AG10803 (cell line): ENCODE results near the gene AKAP12.

Experiments
- DNase-seq: peaks from one replicate; pipeline ENCODE4 v3.0.0; 2010; ENCODE audit warnings: low read depth
- H3K4me3 ChIP-seq: 2 replicates; pipeline ENCODE4 v1.5.1; 2011; ENCODE audit warnings: mild to moderate bottlenecking, low read length, control low read depth
- TF ChIP-seq, protein P1 (sequence below): conservative IDR thresholded peaks from 2 replicates; pipeline ENCODE4 v1.5.1; 2011; ENCODE audit warnings: mild to moderate bottlenecking, low read length, control low read depth, inconsistent platforms

The AKAP12 gene

DNA sequence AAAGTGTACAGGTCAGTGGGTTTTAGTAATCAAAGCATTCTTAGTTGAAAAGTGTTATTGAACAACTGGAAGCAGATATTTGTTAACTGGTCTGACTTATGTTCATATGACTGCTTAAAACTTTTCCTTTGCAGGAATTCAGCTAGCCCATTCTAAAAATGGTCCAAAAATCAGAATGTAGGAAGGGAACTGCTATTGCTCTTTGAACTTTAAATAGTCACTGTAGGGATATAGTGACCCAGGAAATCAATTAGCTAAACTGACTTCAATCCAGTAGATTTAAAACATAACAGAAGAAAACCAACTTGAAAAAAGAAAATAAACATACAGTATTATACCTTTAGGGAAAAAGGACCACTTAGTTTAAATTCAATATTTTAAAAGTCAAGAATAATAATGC, 25.5 kb downstream of the AKAP12 start:
- no peak for DNase-seq
- H3K4me3 ChIP-seq = no peak overlapping the region
- TF ChIP-seq, protein P1, sequence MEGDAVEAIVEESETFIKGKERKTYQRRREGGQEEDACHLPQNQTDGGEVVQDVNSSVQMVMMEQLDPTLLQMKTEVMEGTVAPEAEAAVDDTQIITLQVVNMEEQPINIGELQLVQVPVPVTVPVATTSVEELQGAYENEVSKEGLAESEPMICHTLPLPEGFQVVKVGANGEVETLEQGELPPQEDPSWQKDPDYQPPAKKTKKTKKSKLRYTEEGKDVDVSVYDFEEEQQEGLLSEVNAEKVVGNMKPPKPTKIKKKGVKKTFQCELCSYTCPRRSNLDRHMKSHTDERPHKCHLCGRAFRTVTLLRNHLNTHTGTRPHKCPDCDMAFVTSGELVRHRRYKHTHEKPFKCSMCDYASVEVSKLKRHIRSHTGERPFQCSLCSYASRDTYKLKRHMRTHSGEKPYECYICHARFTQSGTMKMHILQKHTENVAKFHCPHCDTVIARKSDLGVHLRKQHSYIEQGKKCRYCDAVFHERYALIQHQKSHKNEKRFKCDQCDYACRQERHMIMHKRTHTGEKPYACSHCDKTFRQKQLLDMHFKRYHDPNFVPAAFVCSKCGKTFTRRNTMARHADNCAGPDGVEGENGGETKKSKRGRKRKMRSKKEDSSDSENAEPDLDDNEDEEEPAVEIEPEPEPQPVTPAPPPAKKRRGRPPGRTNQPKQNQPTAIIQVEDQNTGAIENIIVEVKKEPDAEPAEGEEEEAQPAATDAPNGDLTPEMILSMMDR = no peak

DNA sequence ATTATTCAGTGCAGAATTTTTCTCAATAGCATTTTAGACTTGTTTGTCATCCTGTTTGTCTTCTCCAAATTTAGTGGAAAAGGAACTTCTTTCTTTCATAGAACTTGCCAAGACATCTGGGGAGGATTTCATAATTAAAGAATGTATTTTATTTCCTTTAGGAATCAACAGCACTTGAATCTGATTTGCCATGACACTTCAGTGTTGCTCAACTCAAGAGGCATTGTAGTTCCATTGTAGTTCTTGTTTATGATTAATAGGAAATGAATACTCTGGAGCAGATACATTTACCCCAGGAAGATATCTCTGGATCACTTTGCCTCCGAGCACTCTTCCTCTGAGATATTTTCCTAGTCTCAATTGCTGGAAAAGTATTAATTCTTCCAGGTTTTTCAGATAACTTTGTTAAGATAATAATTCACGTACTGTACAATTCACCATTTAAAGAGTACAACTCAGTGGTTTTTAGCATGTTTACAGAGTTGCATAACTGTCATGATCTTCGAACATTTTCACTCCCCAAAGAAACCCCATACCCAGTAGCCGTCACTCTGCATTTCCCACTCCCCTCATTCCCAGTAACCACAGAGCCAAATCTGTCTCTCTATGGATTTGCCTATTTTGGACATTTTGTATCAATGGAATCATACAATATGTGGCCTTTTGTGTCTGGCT, 29.7 kb downstream of the AKAP12 start:
- no peak overlapping the region for H3K4me3 ChIP-seq
- TF ChIP-seq, protein P1 = no peak
- peak; percentile 94 for DNase-seq

DNA sequence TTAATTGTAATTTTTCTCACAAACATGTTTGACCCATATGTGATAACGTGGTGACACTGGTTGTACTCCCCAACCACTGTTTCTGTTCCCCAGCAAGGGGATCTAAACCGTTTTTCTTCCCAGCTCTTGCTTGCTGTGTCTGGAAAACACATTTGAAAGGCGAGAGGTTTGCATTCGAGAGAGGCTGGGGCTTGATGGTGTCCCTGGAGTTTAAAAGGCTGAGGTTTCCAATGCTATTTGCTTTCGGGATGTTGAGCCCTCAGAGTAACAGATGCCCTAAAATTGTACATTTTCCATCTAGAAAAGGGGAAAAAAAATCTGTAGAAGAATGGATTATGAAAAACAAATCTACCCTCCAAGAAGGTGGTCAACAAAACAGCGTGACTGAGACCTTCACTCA, 35.4 kb downstream of the AKAP12 start:
- TF ChIP-seq, protein P1 = no peak
- H3K4me3 ChIP-seq = no peak overlapping the region
- DNase-seq = no peak

DNA sequence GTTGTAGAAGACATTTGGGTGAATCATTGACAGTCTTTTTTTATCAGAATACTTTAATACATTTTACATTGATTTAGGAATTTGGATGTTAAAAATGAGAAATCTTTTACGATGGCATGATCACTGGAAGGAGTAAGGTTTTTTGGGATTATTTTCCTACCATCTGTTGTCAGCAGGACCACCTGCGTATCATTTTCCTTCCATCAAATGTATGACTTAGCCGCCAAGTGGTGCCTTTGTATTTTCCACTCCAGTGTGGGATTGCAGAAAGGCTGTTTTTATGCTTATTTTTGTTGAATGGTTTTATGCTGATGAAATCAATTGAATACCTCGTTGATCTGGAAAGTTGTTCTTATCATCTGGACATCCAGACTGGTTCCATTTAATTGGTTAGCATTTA, 35.8 kb downstream of the AKAP12 start:
- no peak overlapping the region for H3K4me3 ChIP-seq
- no peak for DNase-seq
- TF ChIP-seq, protein P1 = no peak

DNA sequence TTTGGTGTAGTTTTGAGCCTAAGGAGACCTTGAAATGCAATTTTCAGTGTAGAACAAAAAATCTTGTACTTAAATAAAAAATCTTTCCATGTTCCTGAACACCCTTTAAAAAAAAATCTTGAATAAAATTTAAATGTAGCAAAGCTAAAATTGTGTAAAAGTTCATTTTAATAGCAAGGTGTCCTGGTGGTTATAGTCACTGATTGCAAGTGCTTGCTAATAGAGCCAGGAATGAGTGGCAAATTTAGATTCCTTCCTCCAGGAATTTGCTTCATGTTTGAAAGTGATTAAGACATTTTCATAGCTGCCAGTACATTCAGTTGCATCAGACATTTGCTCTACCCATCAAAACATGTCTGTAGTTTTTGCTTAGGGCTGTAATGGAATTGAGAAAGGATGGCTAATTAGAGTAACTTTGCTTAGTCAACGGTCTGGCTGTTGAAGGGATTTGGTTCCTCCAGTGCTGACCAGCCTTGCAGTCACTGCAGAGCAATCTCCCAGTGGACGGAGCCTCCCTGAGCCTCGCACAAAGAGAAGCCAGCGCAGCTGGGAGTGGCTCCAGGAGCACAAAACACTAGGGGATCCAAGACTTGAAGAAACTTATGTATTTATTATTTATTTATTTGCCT, 36.5 kb downstream of the AKAP12 start:
- no peak overlapping the region for H3K4me3 ChIP-seq
- TF ChIP-seq, protein P1 = peak; percentile 42
- peak; percentile 95 for DNase-seq

DNA sequence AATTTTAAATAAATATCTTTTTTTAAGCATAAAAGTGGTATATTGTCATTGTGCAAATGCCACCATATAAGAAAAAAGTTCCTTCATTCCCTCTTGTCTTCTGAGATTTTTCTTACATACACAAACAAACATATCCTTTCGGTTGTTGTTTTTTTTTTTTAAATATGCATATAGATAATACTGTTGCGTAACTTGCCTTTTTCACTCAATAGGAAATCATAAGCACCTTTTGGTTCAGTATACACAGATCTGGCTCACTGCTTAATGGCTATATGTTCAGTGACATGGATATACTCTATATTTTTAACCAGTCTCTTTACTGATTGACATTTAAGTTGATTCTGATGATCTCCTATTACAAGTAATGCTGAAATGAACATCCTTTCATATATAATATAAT, 40.1 kb downstream of the AKAP12 start:
- H3K4me3 ChIP-seq = no peak overlapping the region
- TF ChIP-seq, protein P1 = no peak
- no peak for DNase-seq

DNA sequence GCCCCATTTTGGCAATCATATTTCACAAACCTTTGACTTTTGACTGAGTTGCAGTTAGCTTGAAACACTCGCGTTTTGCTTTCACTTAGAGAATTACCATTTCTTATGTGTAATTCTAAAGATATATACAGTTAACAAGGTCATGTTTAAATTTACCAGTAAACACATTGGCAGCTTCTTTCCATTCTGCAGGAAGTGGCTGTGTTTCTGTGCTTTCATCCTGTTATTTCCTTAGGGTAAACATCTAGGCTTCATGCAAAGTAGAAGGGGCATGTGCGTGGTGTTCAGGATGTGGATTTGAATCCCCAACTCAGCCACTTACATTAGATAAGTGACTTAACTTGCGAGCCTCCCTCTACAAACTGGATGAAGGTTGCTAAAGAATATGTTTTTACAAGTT, 41.1 kb downstream of the AKAP12 start:
- TF ChIP-seq, protein P1 = no peak
- DNase-seq = no peak
- H3K4me3 ChIP-seq = no peak overlapping the region
